Neural cell (in vitro differentiated cells): Measurements from ENCODE around the gene PRDX6. TPM values are rescaled to one million over a fixed set of nuclear protein-coding genes. Genes with fewer than 3 reads are reported as not detected.

ENCODE experiments used
- H2AFZ ChIP-seq: fragments of 200-600, 300-800 bp; sonication (generic), shearing (Covaris generic); 2 replicates; pipeline ENCODE4 v1.6.0; 2014; ENCODE audit warnings: low read depth, mild to moderate bottlenecking, antibody characterized with exemption, low read length, moderate library complexity
- H3F3A ChIP-seq: fragments of 200-600 bp; shearing (Covaris generic); 2 replicates; pipeline ENCODE4 v1.6.1; 2016; ENCODE audit warnings: mild to moderate bottlenecking, moderate library complexity, mixed read lengths, antibody characterized with exemption, low read length; ENCODE audit not compliant: insufficient read depth, poor library complexity, severe bottlenecking
- H3K27ac ChIP-seq: fragments of 200-600, 300-800 bp; sonication (generic), shearing (Covaris generic); 2 replicates; pipeline ENCODE4 v1.5.1; 2014; ENCODE audit warnings: mild to moderate bottlenecking, low read length, moderate library complexity
- H3K27me3 ChIP-seq: fragments of 300-800, 200-600 bp; sonication (generic), shearing (Covaris generic); 2 replicates; pipeline ENCODE4 v1.6.0; 2014; ENCODE audit warnings: mild to moderate bottlenecking, low read depth, low read length, moderate library complexity; ENCODE audit not compliant: insufficient read depth
- H3K36me3 ChIP-seq: fragments of 300-800, 200-600 bp; sonication (generic), shearing (Covaris generic); 2 replicates; pipeline ENCODE4 v1.5.1; 2014; ENCODE audit warnings: mild to moderate bottlenecking, antibody characterized with exemption, low read length, moderate library complexity; ENCODE audit not compliant: insufficient read depth
- H3K4me2 ChIP-seq: fragments of 300-800, 200-600 bp; sonication (generic), shearing (Covaris generic); 2 replicates; pipeline ENCODE4 v1.6.0; 2014; ENCODE audit warnings: mild to moderate bottlenecking, low read length
- H3K4me3 ChIP-seq: fragments of 300-800, 200-600 bp; sonication (generic), shearing (Covaris generic); 2 replicates; pipeline ENCODE4 v1.5.1; 2014; ENCODE audit warnings: mild to moderate bottlenecking, low read length, moderate library complexity
- H3K79me2 ChIP-seq: fragments of 200-600 bp; shearing (Covaris generic); replicated peaks from 2 replicates; pipeline ENCODE4 v1.6.0; 2014; ENCODE audit warnings: mild to moderate bottlenecking, low read length, moderate library complexity; ENCODE audit not compliant: insufficient read depth
- H3K9ac ChIP-seq: fragments of 300-800, 200-600 bp; sonication (generic), shearing (Covaris generic); 2 replicates; pipeline ENCODE4 v1.6.1; 2016; ENCODE audit warnings: mild to moderate bottlenecking, low read length, mixed read lengths
- H3K9me2 ChIP-seq: fragments of 200-600 bp; shearing (Covaris generic); 2 replicates; pipeline ENCODE4 v1.6.1; 2016; ENCODE audit warnings: mild to moderate bottlenecking, low read length, mixed read lengths; ENCODE audit not compliant: insufficient read depth
- H3K9me3 ChIP-seq: fragments of 200-600, 300-800 bp; sonication (generic), shearing (Covaris generic); 2 replicates; pipeline ENCODE4 v1.6.1; 2016; ENCODE audit warnings: mild to moderate bottlenecking, mixed run types, low read length, moderate library complexity, mixed read lengths
- H4K20me1 ChIP-seq: fragments of 200-600 bp; shearing (Covaris generic); 2 replicates; pipeline ENCODE4 v1.6.1; 2016; ENCODE audit warnings: mild to moderate bottlenecking, mixed run types; ENCODE audit not compliant: insufficient read depth
- EP300 ChIP-seq: fragments of 450-650 bp; conservative IDR thresholded peaks from 2 replicates; pipeline ENCODE4 v1.6.1; 2014; ENCODE audit warnings: antibody characterized with exemption, mild to moderate bottlenecking, moderate library complexity; ENCODE audit not compliant: poor library complexity, severe bottlenecking
- EZH2 ChIP-seq: fragments of 200-600, 300-800 bp; shearing (Covaris generic), sonication (generic); IDR thresholded peaks from 2 replicates; pipeline ENCODE4 v1.6.1; 2014; ENCODE audit warnings: antibody characterized with exemption, low read length, borderline replicate concordance, mild to moderate bottlenecking; ENCODE audit not compliant: insufficient read depth, poor library complexity, severe bottlenecking
- MXI1 ChIP-seq: fragments of 450-650 bp; conservative IDR thresholded peaks from 2 replicates; pipeline ENCODE4 v1.6.1; 2014; ENCODE audit warnings: antibody characterized with exemption, mild to moderate bottlenecking; ENCODE audit not compliant: poor library complexity, severe bottlenecking
- RAD21 ChIP-seq: fragments of 450-650 bp; conservative IDR thresholded peaks from 2 replicates; pipeline ENCODE4 v1.6.1; 2014; ENCODE audit warnings: antibody characterized with exemption, mild to moderate bottlenecking, moderate library complexity
- REST ChIP-seq: IDR thresholded peaks from 2 replicates; pipeline ENCODE4 v1.6.1; 2012; ENCODE audit warnings: borderline replicate concordance
- polyA plus RNA-seq: library from polyadenylated mRNA; depleted of rRNA; stranded (reverse); fragments of >200 nt; gene quantifications from 2 replicates; pipeline ENCODE4 v1.2.3, GENCODE V29; 2014

Gene PRDX6
- polyA plus RNA-seq, 1 donor from 2014 or later = 118 TPM

- no peaks in the 10 kb centered on the region for H3F3A ChIP-seq
- no peaks in the 10 kb centered on the region for H3K36me3 ChIP-seq
- no peaks in the 10 kb centered on the region for H3K9me3 ChIP-seq
- H4K20me1 ChIP-seq = no peaks in the 10 kb centered on the region
- H3K9ac ChIP-seq = no peak overlapping the region
- H3K4me3 ChIP-seq = no peak overlapping the region
- no peak overlapping the region for H3K27ac ChIP-seq
- no peaks in the 10 kb centered on the region for H3K27me3 ChIP-seq
- H3K79me2 ChIP-seq = no peaks in the 10 kb centered on the region
- H3K9me2 ChIP-seq = no peaks in the 10 kb centered on the region
- H3K4me2 ChIP-seq = no peak overlapping the region
- H2AFZ ChIP-seq = no peak overlapping the region
- TF ChIP-seq RAD21 = no peak
- TF ChIP-seq MXI1 = no peak
- no peak for TF ChIP-seq EZH2
- no peak for TF ChIP-seq REST
- TF ChIP-seq EP300 = no peak
Observed at GRCh38 chr1:173536223-173536622, 59.1 kb downstream of the PRDX6 start.

Other genes with a start within 250 kb of the PRDX6 start
- 0.31 and 0.46 TPM in 2 replicates for gene SLC9C2, start 125.7 kb downstream of the PRDX6 start, polyA plus RNA-seq
- gene TEX50, start 158.0 kb downstream of the PRDX6 start, polyA plus RNA-seq = not detected in 2 replicates
- 8.7 and 9.9 TPM in 2 replicates for gene ANKRD45, start 192.5 kb downstream of the PRDX6 start, polyA plus RNA-seq
- 33.2 and 41.8 TPM in 2 replicates for gene KLHL20, start 237.6 kb downstream of the PRDX6 start, polyA plus RNA-seq